WERI-Rb-1 (cell line): ENCODE measurements around the gene PTDSS2.

Source experiments
- DNase-seq: peaks from one replicate; pipeline ENCODE4 v3.0.0-alpha.2; 2020
- H3K27ac ChIP-seq: fragments of 250-450 bp; sonication (Bioruptor Pico); 2 replicates; pipeline ENCODE4 v1.5.1; 2020; ENCODE audit warnings: mild to moderate bottlenecking, moderate library complexity
- H3K27me3 ChIP-seq: fragments of 250-450 bp; sonication (Bioruptor Pico); 2 replicates; pipeline ENCODE4 v1.5.1; 2021; ENCODE audit warnings: mild to moderate bottlenecking, low read depth, moderate library complexity; ENCODE audit not compliant: insufficient read depth, severe bottlenecking
- H3K36me3 ChIP-seq: fragments of 250-450 bp; sonication (Bioruptor Pico); 2 replicates; pipeline ENCODE4 v1.5.1; 2020; ENCODE audit warnings: mild to moderate bottlenecking, moderate library complexity
- H3K4me3 ChIP-seq: 2 replicates; pipeline ENCODE4 v1.5.1; 2011; ENCODE audit warnings: low read depth, mild to moderate bottlenecking, control low read depth, low read length
- H3K9me3 ChIP-seq: fragments of 250-450 bp; sonication (Bioruptor Pico); 2 replicates; pipeline ENCODE4 v1.5.1; 2021; ENCODE audit warnings: mild to moderate bottlenecking, moderate library complexity; ENCODE audit not compliant: severe bottlenecking
- CTCF ChIP-seq: IDR thresholded peaks from 2 replicates; pipeline ENCODE4 v1.5.1; 2011; ENCODE audit warnings: low read depth, mild to moderate bottlenecking, control low read depth, inconsistent platforms, low read length

Gene PTDSS2

GRCh38 chr11:503179-503981 is 53.3 kb downstream of the PTDSS2 start:
- no peak overlapping the region for H3K27ac ChIP-seq
- no peaks in the 10 kb centered on the region for H3K27me3 ChIP-seq
- H3K4me3 ChIP-seq, result no peak overlapping the region
- H3K36me3 ChIP-seq, result peaks cover 42% of the 10 kb centered on the region
- no peaks in the 10 kb centered on the region for H3K9me3 ChIP-seq
- no peak for TF ChIP-seq CTCF
- DNase-seq, result no peak

GRCh38 chr11:504053-504993 is 54.2 kb downstream of the PTDSS2 start:
- H3K27me3 ChIP-seq, result no peaks in the 10 kb centered on the region
- peaks cover 42% of the 10 kb centered on the region for H3K36me3 ChIP-seq
- H3K27ac ChIP-seq, result no peak overlapping the region
- H3K4me3 ChIP-seq, result no peak overlapping the region
- no peak for TF ChIP-seq CTCF
- H3K9me3 ChIP-seq, result no peaks in the 10 kb centered on the region
- no peak for DNase-seq

- Histone ChIP-seq H3K4me3 (no peak overlapping the region), H3K36me3 (peaks cover 38% of the 10 kb centered on the region), H3K27ac (no peak overlapping the region), H3K27me3 (no peaks in the 10 kb centered on the region), H3K9me3 (no peaks in the 10 kb centered on the region)
- TF ChIP-seq CTCF, result no peak
- no peak for DNase-seq
Observed at GRCh38 chr11:504994-505344, 54.9 kb downstream of the PTDSS2 start.

GRCh38 chr11:506238-506994 is 56.3 kb downstream of the PTDSS2 start:
- Histone ChIP-seq H3K4me3 (peak overlapping the region; percentile 63), H3K36me3 (peaks cover 30% of the 10 kb centered on the region), H3K9me3 (no peaks in the 10 kb centered on the region), H3K27ac (peak overlapping the region; percentile 98), H3K27me3 (no peaks in the 10 kb centered on the region)
- TF ChIP-seq CTCF, result no peak
- DNase-seq, result peak; percentile 97

- DNase-seq, result peak; percentile 97
- H3K9me3 ChIP-seq, result no peaks in the 10 kb centered on the region
- H3K36me3 ChIP-seq, result peaks cover 27% of the 10 kb centered on the region
- peak within 1 kb of the TSS; percentile 98 for H3K27ac ChIP-seq
- no peaks in the 10 kb centered on the region for H3K27me3 ChIP-seq
- TF ChIP-seq CTCF, result no peak
- H3K4me3 ChIP-seq, result peak within 1 kb of the TSS; percentile 63
Observed at GRCh38 chr11:506995-507726, 57.1 kb downstream of the PTDSS2 start, which contains the start of gene RNH1. Gene RNH1, minus strand, starts transcription at chr11:507242. Its CDS starts 5,080 bp downstream, at chr11:502162.
